CD4-positive, alpha-beta T cell treated with Interleukin-21 for 1 hour (primary cell): Measurements from ENCODE around the gene ACADVL.

Experiments used
- DNase-seq: peaks from one replicate; pipeline ENCODE4 v3.0.0-alpha.2; 2020

Gene ACADVL

GRCh38 chr17:7252176-7253043, 32.7 kb downstream of the ACADVL start, which contains the start of gene ELP5:
Gene ELP5, plus strand, starts transcription at chr17:7252215. Its CDS starts 336 bp downstream, at chr17:7252551.
- DNase-seq, result peak; percentile 91

GRCh38 chr17:7253082-7253481, 33.3 kb downstream of the ACADVL start:
- no peak for DNase-seq

GRCh38 chr17:7254511-7254910, 34.8 kb downstream of the ACADVL start:
- no peak for DNase-seq

- no peak for DNase-seq
Measured at GRCh38 chr17:7256766-7257456, 37.2 kb downstream of the ACADVL start.

GRCh38 chr17:7258731-7259554, 39.2 kb downstream of the ACADVL start:
- DNase-seq, result no peak

- DNase-seq, result no peak
Measured at GRCh38 chr17:7259555-7259889, 39.8 kb downstream of the ACADVL start.

GRCh38 chr17:7260151-7260550, 40.4 kb downstream of the ACADVL start:
- DNase-seq, result no peak

GRCh38 chr17:7260651-7261378, 41.1 kb downstream of the ACADVL start:
- DNase-seq, result peak; percentile 44

- no peak for DNase-seq
Measured at GRCh38 chr17:7261379-7262191, 41.8 kb downstream of the ACADVL start.

- DNase-seq, result no peak
Measured at GRCh38 chr17:7262192-7262934, 42.6 kb downstream of the ACADVL start, which contains the start of gene CLDN7. Gene CLDN7, minus strand, starts transcription at chr17:7262478. Its CDS starts 435 bp downstream, at chr17:7262043.

GRCh38 chr17:7262935-7263800, 43.4 kb downstream of the ACADVL start:
- DNase-seq, result no peak

- no peak for DNase-seq
Measured at GRCh38 chr17:7263801-7264078, 44.0 kb downstream of the ACADVL start.

GRCh38 chr17:7266784-7267183, 47.0 kb downstream of the ACADVL start:
- DNase-seq, result no peak
